ENCODE data around the gene THBS2. TPM values are rescaled to one million over a fixed set of nuclear protein-coding genes. Genes with fewer than 3 reads are reported as not detected.
"Not testable (repeated sequence)": the region's sequence is repeated elsewhere in the genome, so short reads cannot be mapped to it uniquely, and the experiment has no call there.

The THBS2 gene
- not detected in 2 replicates for total RNA-seq

- Mint-ChIP-seq H3K4me3 (ENCODE audit: low read depth) (no peak within 1 kb of the TSS), H3K4me1 (ENCODE audit: low read depth) (no peaks in the 10 kb centered on the region), H3K9me3 (no peaks in the 10 kb centered on the region), H3K36me3 (ENCODE audit: low read depth) (no peaks in the 10 kb centered on the region), H3K27ac (no peak within 1 kb of the TSS), H3K27me3 (ENCODE audit: low read depth) (peaks cover 51% of the 10 kb centered on the region)
- intact Hi-C loops (cut with micrococcal nuclease): loop anchor here (5.0 kb wide), 1 partner anchor 1039 kb away; the partner anchor contains the start of gene DLL1
- no peak for DNase-seq (ENCODE audit: low spot score)
Observed at GRCh38 chr6:169253337-169254238, at the start of gene THBS2. Gene THBS2 (minus strand): TSS chr6:169253846. CDS start chr6:169250784, 3,062 bp downstream.

GRCh38 chr6:169302716-169303115, 49.1 kb upstream of the THBS2 start:
- Mint-ChIP-seq H3K4me3 (ENCODE audit: low read depth) (no peak overlapping the region), H3K4me1 (ENCODE audit: low read depth) (no peaks in the 10 kb centered on the region), H3K36me3 (ENCODE audit: low read depth) (no peaks in the 10 kb centered on the region), H3K27ac (no peak overlapping the region), H3K27me3 (ENCODE audit: low read depth) (no peaks in the 10 kb centered on the region), H3K9me3 (no peaks in the 10 kb centered on the region)
- DNase-seq (ENCODE audit: low spot score): no peak
- intact Hi-C loops (cut with micrococcal nuclease): no loop called here

- DNase-seq (ENCODE audit: low spot score): no peak
- Mint-ChIP-seq H3K27me3 (ENCODE audit: low read depth) (no peaks in the 10 kb centered on the region), H3K36me3 (ENCODE audit: low read depth) (no peaks in the 10 kb centered on the region), H3K27ac (no peak overlapping the region), H3K4me3 (ENCODE audit: low read depth) (no peak overlapping the region), H3K9me3 (no peaks in the 10 kb centered on the region), H3K4me1 (ENCODE audit: low read depth) (no peaks in the 10 kb centered on the region)
- intact Hi-C loops (cut with micrococcal nuclease): no loop called here
Observed at GRCh38 chr6:169302255-169302654, 48.6 kb upstream of the THBS2 start.

- Mint-ChIP-seq H3K27me3 (ENCODE audit: low read depth) (no peaks in the 10 kb centered on the region), H3K4me3 (ENCODE audit: low read depth) (no peak overlapping the region), H3K27ac (no peak overlapping the region), H3K9me3 (no peaks in the 10 kb centered on the region), H3K36me3 (ENCODE audit: low read depth) (no peaks in the 10 kb centered on the region), H3K4me1 (ENCODE audit: low read depth) (no peaks in the 10 kb centered on the region)
- DNase-seq (ENCODE audit: low spot score): no peak
- intact Hi-C loops (cut with micrococcal nuclease): no loop called here
Observed at GRCh38 chr6:169300916-169301315, 47.3 kb upstream of the THBS2 start.

- DNase-seq (ENCODE audit: low spot score); H3K27me3 Mint-ChIP-seq (ENCODE audit: low read depth); intact Hi-C loops (cut with micrococcal nuclease); H3K27ac Mint-ChIP-seq; H3K4me1 Mint-ChIP-seq (ENCODE audit: low read depth); H3K9me3 Mint-ChIP-seq; H3K4me3 Mint-ChIP-seq (ENCODE audit: low read depth); H3K36me3 Mint-ChIP-seq (ENCODE audit: low read depth): not testable (repeated sequence)
Observed at GRCh38 chr6:169298626-169299025, 45.0 kb upstream of the THBS2 start.

- H3K9me3 Mint-ChIP-seq: no peaks in the 10 kb centered on the region
- no peaks in the 10 kb centered on the region for H3K36me3 Mint-ChIP-seq (ENCODE audit: low read depth)
- intact Hi-C loops (cut with micrococcal nuclease): no loop called here
- no peak overlapping the region for H3K27ac Mint-ChIP-seq
- H3K4me3 Mint-ChIP-seq (ENCODE audit: low read depth): no peak overlapping the region
- DNase-seq (ENCODE audit: low spot score): no peak
- H3K4me1 Mint-ChIP-seq (ENCODE audit: low read depth): no peaks in the 10 kb centered on the region
- no peaks in the 10 kb centered on the region for H3K27me3 Mint-ChIP-seq (ENCODE audit: low read depth)
Observed at GRCh38 chr6:169296622-169297021, 43.0 kb upstream of the THBS2 start.

- no peaks in the 10 kb centered on the region for H3K27me3 Mint-ChIP-seq (ENCODE audit: low read depth)
- no peaks in the 10 kb centered on the region for H3K36me3 Mint-ChIP-seq (ENCODE audit: low read depth)
- no peak overlapping the region for H3K4me3 Mint-ChIP-seq (ENCODE audit: low read depth)
- intact Hi-C loops (cut with micrococcal nuclease): no loop called here
- H3K9me3 Mint-ChIP-seq: no peaks in the 10 kb centered on the region
- DNase-seq (ENCODE audit: low spot score): no peak
- no peaks in the 10 kb centered on the region for H3K4me1 Mint-ChIP-seq (ENCODE audit: low read depth)
- H3K27ac Mint-ChIP-seq: no peak overlapping the region
Observed at GRCh38 chr6:169296170-169296569, 42.5 kb upstream of the THBS2 start.

- Mint-ChIP-seq H3K9me3 (no peaks in the 10 kb centered on the region), H3K27me3 (ENCODE audit: low read depth) (no peaks in the 10 kb centered on the region), H3K4me1 (ENCODE audit: low read depth) (no peaks in the 10 kb centered on the region), H3K36me3 (ENCODE audit: low read depth) (no peaks in the 10 kb centered on the region), H3K4me3 (ENCODE audit: low read depth) (no peak overlapping the region), H3K27ac (no peak overlapping the region)
- intact Hi-C loops (cut with micrococcal nuclease): no loop called here
- no peak for DNase-seq (ENCODE audit: low spot score)
Observed at GRCh38 chr6:169293196-169293595, 39.5 kb upstream of the THBS2 start.

- H3K27me3 Mint-ChIP-seq (ENCODE audit: low read depth): no peaks in the 10 kb centered on the region
Observed at GRCh38 chr6:169292338-169293124, 38.9 kb upstream of the THBS2 start.

GRCh38 chr6:169291646-169292337, 38.1 kb upstream of the THBS2 start:
- Mint-ChIP-seq H3K9me3 (no peaks in the 10 kb centered on the region), H3K27me3 (ENCODE audit: low read depth) (no peaks in the 10 kb centered on the region), H3K4me1 (ENCODE audit: low read depth) (no peaks in the 10 kb centered on the region), H3K36me3 (ENCODE audit: low read depth) (no peaks in the 10 kb centered on the region), H3K27ac (no peak overlapping the region), H3K4me3 (ENCODE audit: low read depth) (no peak overlapping the region)
- intact Hi-C loops (cut with micrococcal nuclease): no loop called here
- DNase-seq (ENCODE audit: low spot score): no peak

More at GRCh38 chr6:169292338-169293124, 38.9 kb upstream of the THBS2 start:
- H3K4me3 Mint-ChIP-seq (ENCODE audit: low read depth): no peak overlapping the region
- no peaks in the 10 kb centered on the region for H3K9me3 Mint-ChIP-seq
- H3K4me1 Mint-ChIP-seq (ENCODE audit: low read depth): no peaks in the 10 kb centered on the region
- H3K36me3 Mint-ChIP-seq (ENCODE audit: low read depth): no peaks in the 10 kb centered on the region
- no peak overlapping the region for H3K27ac Mint-ChIP-seq
- DNase-seq (ENCODE audit: low spot score): no peak
- intact Hi-C loops (cut with micrococcal nuclease): no loop called here

- no peaks in the 10 kb centered on the region for H3K27me3 Mint-ChIP-seq (ENCODE audit: low read depth)
- no peaks in the 10 kb centered on the region for H3K36me3 Mint-ChIP-seq (ENCODE audit: low read depth)
- H3K9me3 Mint-ChIP-seq: no peaks in the 10 kb centered on the region
- intact Hi-C loops (cut with micrococcal nuclease): no loop called here
- no peaks in the 10 kb centered on the region for H3K4me1 Mint-ChIP-seq (ENCODE audit: low read depth)
- H3K27ac Mint-ChIP-seq: no peak overlapping the region
- H3K4me3 Mint-ChIP-seq (ENCODE audit: low read depth): no peak overlapping the region
- DNase-seq (ENCODE audit: low spot score): no peak
Observed at GRCh38 chr6:169291148-169291547, 37.5 kb upstream of the THBS2 start.

GRCh38 chr6:169289619-169290339, 36.1 kb upstream of the THBS2 start:
- H3K9me3 Mint-ChIP-seq: no peaks in the 10 kb centered on the region
- no peaks in the 10 kb centered on the region for H3K4me1 Mint-ChIP-seq (ENCODE audit: low read depth)
- DNase-seq (ENCODE audit: low spot score): no peak
- intact Hi-C loops (cut with micrococcal nuclease): no loop called here
- no peaks in the 10 kb centered on the region for H3K27me3 Mint-ChIP-seq (ENCODE audit: low read depth)
- no peaks in the 10 kb centered on the region for H3K36me3 Mint-ChIP-seq (ENCODE audit: low read depth)
- H3K4me3 Mint-ChIP-seq (ENCODE audit: low read depth): no peak overlapping the region
- no peak overlapping the region for H3K27ac Mint-ChIP-seq

All from activated T-helper 2 cell treated with anti-CD3 and anti-CD28 coated beads, Interferon-gamma antibody, Interleukin-2, Interleukin-4, amounts not matched to agents 10 μg/mL and 5 μg/mL and 100 μg/mL, durations not matched to agents 14 hours and 24 hours and 36 hours (primary cell).